HL-60 (cell line): ENCODE data around the gene TACR2.

Experiments
- DNase-seq, 2 experiments: peaks; one replicate each; pipeline ENCODE4 v3.0.0-alpha.2; 2010 to 2020; ENCODE audit warnings: low read depth in 1 of 2, low spot score in 1 of 2
- H3K27ac ChIP-seq: fragments of 250-450 bp; sonication (Bioruptor Pico); replicated peaks from 2 replicates; pipeline ENCODE4 v1.5.1; 2020; ENCODE audit warnings: mild to moderate bottlenecking, moderate library complexity
- H3K27me3 ChIP-seq: fragments of 250-450 bp; sonication (Bioruptor Pico); 2 replicates; pipeline ENCODE4 v1.5.1; 2021; ENCODE audit warnings: mild to moderate bottlenecking, moderate library complexity; ENCODE audit not compliant: insufficient read depth, poor library complexity, severe bottlenecking
- H3K4me3 ChIP-seq: replicated peaks from 2 replicates; pipeline ENCODE4 v1.5.1; 2011; ENCODE audit warnings: mild to moderate bottlenecking, control low read depth, low read length; ENCODE audit not compliant: insufficient read depth
- CTCF ChIP-seq: IDR thresholded peaks from one replicate; pipeline ENCODE4 v1.5.1; 2011; ENCODE audit warnings: low read length, control low read depth, inconsistent platforms; ENCODE audit not compliant: insufficient read depth
- GABPA ChIP-seq: IDR thresholded peaks from 2 replicates; pipeline ENCODE4 v1.6.1; 2012; ENCODE audit warnings: low read depth
- POLR2AphosphoS5 ChIP-seq: IDR thresholded peaks from 2 replicates; pipeline ENCODE4 v1.6.1; 2012; ENCODE audit warnings: low read depth
- REST ChIP-seq: IDR thresholded peaks from 2 replicates; pipeline ENCODE4 v1.6.1; 2012; ENCODE audit warnings: low read depth; ENCODE audit not compliant: insufficient replicate concordance
- SPI1 ChIP-seq: IDR thresholded peaks from 2 replicates; pipeline ENCODE4 v1.6.1; 2012; ENCODE audit warnings: low read depth, mild to moderate bottlenecking, borderline replicate concordance

TACR2 gene

GRCh38 chr10:69382382-69383117, 34.2 kb downstream of the TACR2 start:
- TF ChIP-seq GABPA (no peak), CTCF (no peak), SPI1 (no peak), REST (no peak), POLR2AphosphoS5 (no peak)
- Histone ChIP-seq H3K4me3 (no peak overlapping the region), H3K27me3 (no peaks in the 10 kb centered on the region), H3K27ac (no peak overlapping the region)
- no peak for DNase-seq

DNA sequence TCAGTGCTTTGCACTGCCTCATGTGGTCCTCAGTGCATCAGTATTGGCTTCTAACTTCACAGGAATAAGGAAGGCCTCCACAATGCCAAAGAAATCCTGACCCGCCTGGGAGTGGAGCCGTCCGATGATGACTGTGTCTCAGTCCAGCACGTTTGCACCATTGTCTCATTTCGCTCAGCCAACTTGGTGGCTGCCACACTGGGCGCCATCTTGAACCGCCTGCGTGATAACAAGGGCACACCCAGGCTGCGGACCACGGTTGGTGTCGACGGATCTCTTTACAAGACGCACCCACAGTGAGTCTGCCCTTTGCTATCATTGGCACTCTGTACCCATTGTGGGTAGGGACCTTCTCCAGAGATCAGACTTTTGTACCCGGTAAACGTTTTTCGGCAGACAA, 36.9 kb downstream of the TACR2 start:
- H3K4me3 ChIP-seq, result no peak overlapping the region
- no peak for DNase-seq
- TF ChIP-seq CTCF, result no peak
- no peaks in the 10 kb centered on the region for H3K27me3 ChIP-seq
- no peak overlapping the region for H3K27ac ChIP-seq

- DNase-seq, result no peak
- H3K4me3 ChIP-seq, result no peak overlapping the region
- no peaks in the 10 kb centered on the region for H3K27me3 ChIP-seq
- H3K27ac ChIP-seq, result no peak overlapping the region
- TF ChIP-seq GABPA (no peak), CTCF (no peak), SPI1 (no peak)
Measured at GRCh38 chr10:69377933-69378332, 38.8 kb downstream of the TACR2 start.

DNA sequence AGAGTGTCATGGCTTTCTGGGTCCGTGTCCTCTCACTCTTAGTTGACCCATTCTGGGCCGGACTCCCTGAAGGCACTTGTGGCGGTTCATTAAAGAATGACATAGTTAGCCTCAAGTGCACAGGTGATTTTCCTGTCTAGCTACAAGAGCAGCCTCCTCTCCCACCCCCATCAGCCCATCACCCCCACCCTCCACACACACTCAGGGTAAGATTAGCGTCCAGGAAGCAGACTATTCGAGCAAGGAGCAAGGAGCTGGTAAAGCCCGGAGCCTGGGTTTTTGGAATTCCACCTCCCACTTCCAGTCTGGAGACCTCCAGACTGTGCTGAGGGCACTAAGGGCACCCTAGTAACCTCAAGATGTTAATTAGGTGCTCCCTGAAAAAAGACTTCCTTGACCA, 39.5 kb downstream of the TACR2 start:
- no peak for DNase-seq
- Histone ChIP-seq H3K27me3 (no peaks in the 10 kb centered on the region), H3K4me3 (no peak overlapping the region), H3K27ac (no peak overlapping the region)
- TF ChIP-seq GABPA (no peak), POLR2AphosphoS5 (no peak), CTCF (no peak), REST (no peak), SPI1 (no peak)
